ENCODE measurements around the gene CCDC85A. TPM values are rescaled to one million over a fixed set of nuclear protein-coding genes. Genes with fewer than 3 reads are reported as not detected.

The CCDC85A gene
- total RNA-seq, 6 donors from 2014 or later = 11.6 to 41.7 (median 26.1) TPM

DNA sequence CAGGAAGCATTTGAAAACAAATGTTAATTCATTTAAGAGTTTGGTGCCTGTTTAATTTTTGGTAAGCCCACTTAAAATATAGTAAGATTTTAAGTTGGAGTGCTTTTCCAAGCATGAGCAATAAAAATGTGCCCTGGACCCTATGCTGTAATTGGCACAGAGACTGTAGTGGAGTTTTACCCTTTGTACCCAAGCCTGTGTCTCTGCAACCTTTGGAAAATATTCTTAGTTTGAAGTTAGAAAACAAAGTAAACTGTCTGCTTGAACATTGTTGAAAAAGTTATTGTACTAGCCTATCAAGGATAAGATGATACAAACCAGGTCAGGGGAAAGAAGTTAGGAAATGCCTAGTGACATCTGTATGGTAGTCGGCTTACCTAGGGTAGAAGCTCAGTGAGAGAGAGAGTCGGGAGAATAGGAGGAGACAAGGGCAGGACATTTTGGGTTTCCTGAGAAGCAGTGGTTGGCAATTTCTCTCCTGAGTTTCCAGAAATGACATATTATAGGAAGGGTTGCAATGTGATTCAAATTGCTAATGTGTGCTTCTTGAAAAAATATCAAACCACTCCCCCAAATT, 66.5 kb downstream of the CCDC85A start:
- H3K4me3 ChIP-seq = no peak overlapping the region
- H3K4me1 ChIP-seq = peaks cover 0 to 8% (median 2%) of the 10 kb centered on the region in 4 donors
- no peak for ATAC-seq (ENCODE audit: low FRiP score in 2 of 2)
- peak overlapping the region in 1 of 4 donors; percentile 37 for H3K27ac ChIP-seq
- no peaks in the 10 kb centered on the region for H3K36me3 ChIP-seq
- H3K9me3 ChIP-seq = no peaks in the 10 kb centered on the region
- DNase-seq = no peak
- H3K27me3 ChIP-seq = no peaks in the 10 kb centered on the region
- WGBS, 2 donors = 83 to 85% methylated on average over 2 of the region's 2 CpGs
- TF ChIP-seq, protein P1, sequence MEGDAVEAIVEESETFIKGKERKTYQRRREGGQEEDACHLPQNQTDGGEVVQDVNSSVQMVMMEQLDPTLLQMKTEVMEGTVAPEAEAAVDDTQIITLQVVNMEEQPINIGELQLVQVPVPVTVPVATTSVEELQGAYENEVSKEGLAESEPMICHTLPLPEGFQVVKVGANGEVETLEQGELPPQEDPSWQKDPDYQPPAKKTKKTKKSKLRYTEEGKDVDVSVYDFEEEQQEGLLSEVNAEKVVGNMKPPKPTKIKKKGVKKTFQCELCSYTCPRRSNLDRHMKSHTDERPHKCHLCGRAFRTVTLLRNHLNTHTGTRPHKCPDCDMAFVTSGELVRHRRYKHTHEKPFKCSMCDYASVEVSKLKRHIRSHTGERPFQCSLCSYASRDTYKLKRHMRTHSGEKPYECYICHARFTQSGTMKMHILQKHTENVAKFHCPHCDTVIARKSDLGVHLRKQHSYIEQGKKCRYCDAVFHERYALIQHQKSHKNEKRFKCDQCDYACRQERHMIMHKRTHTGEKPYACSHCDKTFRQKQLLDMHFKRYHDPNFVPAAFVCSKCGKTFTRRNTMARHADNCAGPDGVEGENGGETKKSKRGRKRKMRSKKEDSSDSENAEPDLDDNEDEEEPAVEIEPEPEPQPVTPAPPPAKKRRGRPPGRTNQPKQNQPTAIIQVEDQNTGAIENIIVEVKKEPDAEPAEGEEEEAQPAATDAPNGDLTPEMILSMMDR (IDR thresholded peaks at IDR 0.05) = no peak
- TF ChIP-seq POLR2AphosphoS5 (IDR thresholded peaks at IDR 0.05) (no peak), EP300 (IDR thresholded peaks at IDR 0.05) (no peak), POLR2A (IDR thresholded peaks at IDR 0.05) (no peak)

DNA sequence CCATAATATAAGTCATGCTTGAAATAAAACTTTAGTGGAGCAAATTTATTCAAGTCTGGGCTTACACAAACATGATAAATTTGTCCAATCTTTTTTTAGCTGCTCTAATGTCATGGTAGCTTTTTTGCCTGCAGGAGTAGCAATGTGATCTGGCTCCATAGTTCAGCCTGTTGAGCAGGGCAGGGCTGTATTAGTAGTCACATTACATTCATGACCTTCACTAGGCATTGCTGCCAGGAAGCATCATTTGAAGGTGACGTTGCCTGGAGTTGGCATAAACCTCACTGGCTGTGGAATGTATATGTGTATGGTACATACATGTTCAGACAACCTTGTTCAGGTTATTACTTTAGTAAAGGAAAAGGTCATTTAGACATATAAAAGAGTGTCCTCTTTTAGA, 76.6 kb downstream of the CCDC85A start:
- WGBS, 2 donors = 54 to 64% methylated on average over 1 of the region's 1 CpG
- Histone ChIP-seq H3K4me3 (no peak overlapping the region), H3K27ac (no peak overlapping the region), H3K4me1 (no peaks in the 10 kb centered on the region), H3K36me3 (no peaks in the 10 kb centered on the region), H3K9me3 (no peaks in the 10 kb centered on the region), H3K27me3 (no peaks in the 10 kb centered on the region)
- no peak for DNase-seq
- ATAC-seq (ENCODE audit: low FRiP score in 2 of 2) = no peak
- TF ChIP-seq EP300 (IDR thresholded peaks at IDR 0.05) = no peak
- no peak for TF ChIP-seq POLR2A (IDR thresholded peaks at IDR 0.05)

DNA sequence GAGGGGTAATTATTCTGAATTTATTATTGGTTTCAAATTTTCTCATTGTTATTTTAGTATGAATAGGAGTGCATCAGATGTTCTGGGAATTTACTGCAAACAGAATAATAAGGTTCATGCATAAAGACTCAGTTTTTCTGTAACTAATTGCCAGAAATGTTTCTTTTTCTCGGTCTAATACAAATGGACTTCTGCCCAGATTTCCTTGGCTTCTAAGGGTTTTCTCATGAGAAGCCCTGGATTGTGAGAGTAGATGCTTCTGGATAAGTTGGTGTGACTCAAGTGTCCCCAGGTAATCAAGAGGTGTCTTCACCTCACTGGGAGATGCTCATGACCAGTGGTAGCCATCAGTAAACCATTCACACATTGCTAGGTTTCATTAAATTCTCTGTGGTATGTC, 78.5 kb downstream of the CCDC85A start:
- DNase-seq = no peak
- no peak for ATAC-seq (ENCODE audit: low FRiP score in 2 of 2)
- no peak overlapping the region for H3K27ac ChIP-seq
- H3K36me3 ChIP-seq = no peaks in the 10 kb centered on the region
- H3K9me3 ChIP-seq = no peaks in the 10 kb centered on the region
- no peak for TF ChIP-seq EP300 (IDR thresholded peaks at IDR 0.05)
- TF ChIP-seq, protein P1 (IDR thresholded peaks at IDR 0.05) = no peak
- TF ChIP-seq POLR2AphosphoS5 (IDR thresholded peaks at IDR 0.05) = no peak
- no peak for TF ChIP-seq POLR2A (IDR thresholded peaks at IDR 0.05)
- WGBS, 2 donors = 89 to 96% methylated on average over 1 of the region's 1 CpG
- H3K4me3 ChIP-seq = no peak overlapping the region
- H3K4me1 ChIP-seq = no peaks in the 10 kb centered on the region
- no peaks in the 10 kb centered on the region for H3K27me3 ChIP-seq

DNA sequence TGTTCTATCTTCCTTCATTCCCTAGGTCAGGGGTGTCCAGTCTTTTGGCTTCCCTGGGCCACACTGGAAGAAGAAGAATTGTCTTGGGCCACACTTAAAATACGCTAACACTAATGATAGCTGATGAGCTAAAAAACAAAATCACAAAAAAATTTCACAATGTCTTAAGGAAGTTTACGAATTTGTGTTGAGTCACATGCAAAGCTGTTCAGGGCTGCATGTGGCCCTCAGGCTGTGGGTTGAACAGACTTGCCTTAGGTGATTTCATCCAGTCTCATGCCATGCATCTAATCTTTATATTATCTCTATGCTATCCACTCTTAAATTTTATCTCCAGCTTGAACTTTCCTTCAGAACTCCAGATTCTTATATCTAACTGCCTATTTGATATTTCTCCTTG, 80.1 kb downstream of the CCDC85A start:
- H3K27ac ChIP-seq = no peak overlapping the region
- DNase-seq (no peak), ATAC-seq (ENCODE audit: low FRiP score in 2 of 2) (no peak)
- TF ChIP-seq, protein P1 (IDR thresholded peaks at IDR 0.05) = no peak
- TF ChIP-seq POLR2A (IDR thresholded peaks at IDR 0.05) (no peak), POLR2AphosphoS5 (IDR thresholded peaks at IDR 0.05) (no peak)
- no peaks in the 10 kb centered on the region for H3K27me3 ChIP-seq
- H3K4me3 ChIP-seq = no peak overlapping the region
- 90 to 95% methylated on average over 2 of the region's 2 CpGs for WGBS, 2 donors
- H3K4me1 ChIP-seq = no peaks in the 10 kb centered on the region
- no peaks in the 10 kb centered on the region for H3K9me3 ChIP-seq
- no peaks in the 10 kb centered on the region for H3K36me3 ChIP-seq

DNA sequence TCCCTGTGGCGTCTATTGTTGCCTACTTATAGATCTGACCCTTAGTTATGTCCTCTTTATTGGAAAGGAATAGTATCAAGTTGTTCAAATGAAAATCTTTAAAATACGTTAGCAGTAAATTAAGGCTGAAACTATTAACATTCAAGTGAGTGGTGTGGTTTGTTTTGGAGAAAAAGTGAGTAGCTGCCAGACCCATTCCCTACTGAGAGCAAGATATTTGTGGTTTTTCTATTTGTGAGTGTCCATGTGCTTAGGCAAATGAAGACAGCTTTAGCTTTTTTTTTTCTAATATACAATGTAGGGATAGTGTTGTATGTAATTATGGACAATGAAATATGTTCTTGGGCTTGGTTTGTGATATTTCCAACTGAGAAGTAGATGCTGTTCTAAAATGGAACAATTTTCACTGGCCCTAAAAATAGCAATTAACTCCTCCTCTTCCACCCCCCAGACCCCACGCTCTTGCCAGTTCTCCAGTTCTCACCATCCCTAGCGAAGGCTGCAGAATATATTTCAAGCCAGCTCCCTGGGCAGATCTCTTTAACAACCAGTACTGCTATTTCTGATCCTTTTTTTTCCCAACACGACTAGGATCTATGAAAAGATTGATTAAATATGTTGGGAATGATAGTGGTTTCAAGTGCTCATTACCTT, 83.1 kb downstream of the CCDC85A start:
- H3K9me3 ChIP-seq = no peaks in the 10 kb centered on the region
- H3K4me3 ChIP-seq = no peak overlapping the region
- H3K27me3 ChIP-seq = no peaks in the 10 kb centered on the region
- H3K36me3 ChIP-seq = no peaks in the 10 kb centered on the region
- no peak for TF ChIP-seq EP300 (IDR thresholded peaks at IDR 0.05)
- TF ChIP-seq POLR2A (IDR thresholded peaks at IDR 0.05) = no peak
- no peak for TF ChIP-seq POLR2AphosphoS5 (IDR thresholded peaks at IDR 0.05)
- TF ChIP-seq, protein P1 (IDR thresholded peaks at IDR 0.05) = no peak
- ATAC-seq (ENCODE audit: low FRiP score in 2 of 2) = no peak
- H3K4me1 ChIP-seq = no peaks in the 10 kb centered on the region
- 82 to 85% methylated on average over 5 of the region's 5 CpGs for WGBS, 2 donors
- no peak for DNase-seq
- H3K27ac ChIP-seq = no peak overlapping the region
